Stimulated activated naive CD4-positive, alpha-beta T cell treated with Interleukin-2 at 50 U/mL for 16 hours (primary cell): ENCODE results near the gene TMEM273.

Experiments
- DNase-seq: peaks from one replicate; lab custom pipeline; 2025; lab: John Stamatoyannopoulos, UW

Gene TMEM273

GRCh38 chr10:49162761-49163310 lies 25.4 kb downstream of the TMEM273 start:
- DNase-seq: no peak

GRCh38 chr10:49162063-49162462 lies 26.1 kb downstream of the TMEM273 start:
- no peak for DNase-seq

- DNase-seq: no peak
Observed at GRCh38 chr10:49161411-49161997, 26.7 kb downstream of the TMEM273 start.

GRCh38 chr10:49160814-49161213 lies 27.4 kb downstream of the TMEM273 start:
- no peak for DNase-seq

GRCh38 chr10:49160110-49160509 lies 28.1 kb downstream of the TMEM273 start:
- no peak for DNase-seq

- DNase-seq: no peak
Observed at GRCh38 chr10:49158915-49159314, 29.3 kb downstream of the TMEM273 start.

GRCh38 chr10:49158404-49158803 lies 29.8 kb downstream of the TMEM273 start:
- no peak for DNase-seq

- no peak for DNase-seq
Observed at GRCh38 chr10:49157229-49157628, 31.0 kb downstream of the TMEM273 start.

- DNase-seq: no peak
Observed at GRCh38 chr10:49154641-49155040, 33.5 kb downstream of the TMEM273 start.

GRCh38 chr10:49153971-49154370 lies 34.2 kb downstream of the TMEM273 start:
- DNase-seq: no peak

GRCh38 chr10:49153115-49153514 lies 35.1 kb downstream of the TMEM273 start:
- no peak for DNase-seq

GRCh38 chr10:49152663-49153062 lies 35.5 kb downstream of the TMEM273 start:
- no peak for DNase-seq

GRCh38 chr10:49152037-49152436 lies 36.2 kb downstream of the TMEM273 start:
- DNase-seq: no peak

GRCh38 chr10:49151481-49151880 lies 36.7 kb downstream of the TMEM273 start:
- DNase-seq: no peak

GRCh38 chr10:49151025-49151445 lies 37.2 kb downstream of the TMEM273 start:
- DNase-seq: no peak

GRCh38 chr10:49150426-49150825 lies 37.8 kb downstream of the TMEM273 start:
- DNase-seq: no peak

- DNase-seq: no peak
Observed at GRCh38 chr10:49149881-49150280, 38.3 kb downstream of the TMEM273 start.

GRCh38 chr10:49144058-49144720 lies 44.0 kb downstream of the TMEM273 start:
- no peak for DNase-seq

- DNase-seq: no peak
Observed at GRCh38 chr10:49143249-49143648, 44.9 kb downstream of the TMEM273 start.

- no peak for DNase-seq
Observed at GRCh38 chr10:49141541-49142332, 46.5 kb downstream of the TMEM273 start.

- DNase-seq: no peak
Observed at GRCh38 chr10:49140304-49141177, 47.6 kb downstream of the TMEM273 start.

GRCh38 chr10:49139846-49140195 lies 48.4 kb downstream of the TMEM273 start:
- DNase-seq: no peak
